GF-D8 (cell line): ENCODE data around the gene ERC2.

Experiments used
- DNase-seq: peaks from one replicate; lab custom pipeline; 2025; lab: John Stamatoyannopoulos, UW

Gene ERC2

DNA sequence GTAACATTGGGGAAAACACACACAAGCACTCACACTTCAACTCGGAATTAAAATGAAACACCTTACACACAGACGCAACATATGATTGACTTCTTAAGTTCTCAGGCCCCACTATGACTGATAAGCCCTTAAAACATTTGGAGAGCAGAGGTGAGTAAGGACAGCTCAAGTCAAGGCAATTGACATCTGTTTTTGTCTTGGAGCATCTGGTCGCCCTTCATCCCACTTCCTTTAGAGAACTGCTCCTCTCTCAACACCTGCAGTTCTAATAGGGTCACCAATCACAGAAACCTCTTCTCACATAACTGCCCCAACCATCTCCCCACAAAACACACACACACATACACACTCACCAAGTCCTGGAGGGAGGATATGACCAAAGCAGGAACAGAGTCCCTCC, 43.4 kb downstream of the ERC2 start:
- DNase-seq = no peak

DNA sequence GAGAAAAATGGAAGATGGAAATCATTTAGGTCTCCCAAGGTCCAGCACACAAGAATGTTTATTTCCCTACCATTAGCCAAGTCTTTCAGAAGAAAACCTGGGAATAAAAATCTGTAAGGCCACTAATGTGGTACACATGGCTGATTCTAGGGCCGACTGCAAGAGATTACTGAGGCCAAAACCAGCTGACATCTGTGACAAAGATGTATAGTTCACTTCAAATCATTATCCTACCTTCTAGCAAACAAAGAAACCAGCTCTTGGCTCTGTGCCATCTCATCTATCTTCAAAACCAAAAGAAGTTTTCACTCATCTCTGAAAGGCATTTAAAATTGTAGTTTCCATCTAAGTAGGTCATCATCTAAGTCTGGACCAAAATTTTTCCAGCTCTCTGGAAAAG, 43.9 kb downstream of the ERC2 start:
- no peak for DNase-seq

DNA sequence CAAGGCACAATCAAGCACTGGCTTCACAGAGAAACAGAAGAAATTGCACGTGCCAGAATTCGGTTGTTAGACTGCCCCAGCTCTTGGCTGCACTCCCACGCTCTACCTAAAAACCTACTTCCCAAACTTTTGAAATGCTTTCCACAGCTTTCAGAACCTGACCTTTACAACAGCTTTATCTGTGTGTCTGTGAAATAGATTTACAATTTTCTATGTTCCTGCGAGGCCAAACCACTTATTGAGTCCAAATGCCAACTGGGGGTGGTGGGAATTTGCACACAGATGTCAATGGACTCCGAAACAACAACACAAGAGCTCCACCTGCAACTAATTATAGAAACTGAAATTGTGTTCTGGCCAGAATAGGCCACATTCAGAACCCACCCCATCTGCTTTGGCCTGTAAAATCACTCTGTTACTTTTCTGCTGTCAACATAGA, 44.6 kb downstream of the ERC2 start:
- no peak for DNase-seq

DNA sequence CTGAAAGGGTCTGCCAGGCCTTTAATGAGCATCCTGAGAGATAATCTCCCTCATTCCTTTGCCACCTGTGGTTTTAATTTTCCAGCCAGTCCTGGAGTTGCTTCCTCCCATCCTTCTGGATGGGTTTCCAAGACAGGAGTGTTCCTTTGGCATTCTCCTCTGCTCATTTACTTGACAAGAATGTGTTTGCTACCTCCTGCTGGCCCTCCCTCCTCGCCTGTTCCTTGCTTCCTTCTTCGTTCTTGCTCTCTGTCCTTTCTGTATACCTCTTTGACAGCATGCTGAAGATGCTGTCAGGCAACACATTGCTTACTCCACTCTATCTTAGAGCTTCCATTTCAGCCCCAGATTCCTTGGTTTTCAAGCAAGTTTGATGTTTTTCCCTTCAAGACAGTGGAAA, 46.0 kb downstream of the ERC2 start:
- DNase-seq = no peak

DNA sequence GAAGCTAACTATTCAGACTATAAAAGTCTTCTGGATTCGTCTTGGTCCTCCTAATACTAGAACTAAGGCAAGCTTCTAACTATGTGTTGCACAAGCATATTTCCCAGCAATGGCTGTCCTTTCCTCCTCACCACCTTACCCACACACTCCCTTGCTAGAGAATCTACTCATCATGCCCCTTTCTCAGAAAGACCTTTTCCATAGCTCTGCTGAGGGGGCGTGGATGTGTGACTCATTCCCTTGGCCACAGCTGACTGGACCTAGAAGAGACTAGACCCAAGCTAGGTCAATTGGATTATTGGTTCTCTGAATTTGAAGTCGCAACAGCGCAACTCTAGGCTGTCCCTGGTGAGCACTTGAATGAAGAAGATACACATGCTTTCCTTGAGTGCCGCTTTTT, 47.1 kb downstream of the ERC2 start:
- DNase-seq = no peak

DNA sequence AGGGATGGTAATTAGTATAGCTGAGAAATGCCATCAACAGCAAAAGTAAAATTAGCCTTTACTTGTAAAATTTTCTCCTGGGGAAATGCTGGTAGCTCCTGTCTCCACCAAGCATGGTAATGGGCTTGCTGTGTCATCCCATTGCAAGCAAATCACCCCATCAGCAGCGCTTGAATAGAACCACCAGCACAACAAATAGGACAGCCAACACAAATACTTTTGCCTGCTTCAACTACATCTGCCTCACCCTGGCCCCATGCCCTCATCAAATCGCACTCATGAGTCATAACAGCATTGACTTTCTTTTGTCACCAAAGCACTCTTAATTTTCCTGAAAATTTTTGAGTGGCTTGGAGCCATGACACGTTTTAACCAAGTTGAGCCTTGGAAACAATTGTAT, 52.6 kb downstream of the ERC2 start:
- no peak for DNase-seq

DNA sequence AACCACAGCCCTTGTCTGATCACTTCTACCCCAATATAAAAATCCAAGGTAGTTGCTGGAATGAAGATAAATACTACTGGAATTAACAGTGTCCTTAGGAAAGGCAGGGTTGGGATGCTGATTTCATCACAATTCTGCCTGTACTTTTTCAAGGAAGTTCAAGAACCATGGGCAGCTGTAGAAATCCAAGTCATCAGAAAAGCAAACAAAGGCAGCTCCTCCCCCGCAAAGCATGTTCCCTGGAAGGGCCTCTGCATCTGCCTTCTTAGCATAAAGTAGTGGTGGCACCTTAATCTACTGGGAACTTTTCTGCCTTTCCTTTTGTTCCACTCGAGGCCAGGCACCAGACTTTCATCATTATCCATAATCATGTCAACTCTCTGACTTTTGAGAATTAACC, 54.4 kb downstream of the ERC2 start:
- DNase-seq = no peak

DNA sequence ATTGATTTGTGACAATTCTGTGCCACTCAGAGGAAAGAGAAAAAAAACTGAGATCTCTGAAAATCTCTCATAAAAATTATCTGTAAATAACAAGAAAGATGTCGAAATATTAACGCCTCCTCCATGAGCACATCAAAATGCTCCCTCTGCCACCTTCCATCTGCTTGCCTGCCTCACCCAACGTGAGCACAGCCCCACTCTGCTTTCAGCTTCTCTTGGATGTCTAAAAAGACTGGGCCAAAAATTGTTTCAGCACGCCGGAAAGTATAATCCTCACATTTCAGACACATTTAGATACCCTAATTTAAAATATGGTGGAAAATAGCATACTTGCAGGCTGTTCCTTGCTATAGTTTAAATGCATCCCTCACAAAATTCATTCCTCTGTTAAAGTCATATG, 57.1 kb downstream of the ERC2 start:
- no peak for DNase-seq

DNA sequence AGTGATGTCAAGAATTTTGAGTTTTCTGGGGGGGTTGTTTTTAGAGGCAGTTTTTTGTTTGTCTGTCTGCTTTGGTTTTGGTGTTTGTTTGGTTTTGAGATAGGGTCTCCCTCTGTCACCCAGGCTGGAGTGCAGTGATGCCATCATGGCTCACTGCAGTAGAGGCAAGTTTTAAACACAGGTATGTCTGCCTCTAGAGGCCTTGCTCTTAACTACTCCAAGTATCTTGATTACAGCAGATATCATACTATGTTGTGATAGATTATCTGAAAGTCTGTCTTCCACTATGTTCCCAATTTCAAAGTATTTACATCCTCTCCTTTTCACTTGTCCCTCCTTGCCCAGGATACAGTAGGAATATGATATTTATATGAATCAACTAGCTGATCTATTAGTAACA, 57.7 kb downstream of the ERC2 start:
- DNase-seq = no peak

DNA sequence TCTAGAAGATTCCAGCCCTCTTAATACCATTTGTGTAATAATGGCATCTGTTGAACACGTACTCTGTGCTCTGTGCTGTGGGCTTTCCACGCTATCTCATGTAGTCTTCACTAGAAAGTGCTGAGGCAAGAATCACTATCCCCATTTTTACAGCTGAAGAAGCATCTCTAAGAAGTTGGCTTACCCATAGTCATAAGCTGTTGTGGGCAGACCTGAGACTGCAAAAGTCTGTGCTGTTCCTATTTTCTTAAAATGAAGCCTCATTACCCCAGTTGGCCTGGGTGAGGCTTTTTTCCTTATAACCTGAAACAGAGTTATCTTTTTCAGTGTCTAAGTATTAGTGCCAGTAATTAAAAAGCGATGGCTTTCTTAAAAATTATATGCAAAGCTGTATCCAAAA, 58.5 kb downstream of the ERC2 start:
- DNase-seq = no peak

DNA sequence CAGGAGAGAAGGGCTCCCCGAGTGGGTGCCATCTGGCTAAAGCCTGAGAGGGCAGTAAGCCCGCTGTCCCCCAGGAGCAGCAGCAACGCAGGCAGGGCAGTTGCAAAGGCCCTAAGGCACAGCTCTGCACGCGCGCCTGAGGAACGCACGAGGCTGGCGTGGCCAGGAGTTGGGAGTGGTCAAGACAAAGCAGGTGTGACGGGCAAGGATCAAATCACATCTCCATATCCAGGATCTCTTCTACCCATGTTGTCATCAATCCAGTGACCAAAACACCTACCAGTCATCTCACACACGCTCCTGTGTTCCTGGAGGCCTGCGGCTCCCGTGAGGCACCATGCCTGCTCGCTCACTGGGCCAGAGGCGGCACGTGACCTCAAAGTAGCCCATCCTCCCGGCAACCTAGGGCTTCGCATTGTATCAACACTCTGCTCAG, 59.5 kb downstream of the ERC2 start:
- no peak for DNase-seq

DNA sequence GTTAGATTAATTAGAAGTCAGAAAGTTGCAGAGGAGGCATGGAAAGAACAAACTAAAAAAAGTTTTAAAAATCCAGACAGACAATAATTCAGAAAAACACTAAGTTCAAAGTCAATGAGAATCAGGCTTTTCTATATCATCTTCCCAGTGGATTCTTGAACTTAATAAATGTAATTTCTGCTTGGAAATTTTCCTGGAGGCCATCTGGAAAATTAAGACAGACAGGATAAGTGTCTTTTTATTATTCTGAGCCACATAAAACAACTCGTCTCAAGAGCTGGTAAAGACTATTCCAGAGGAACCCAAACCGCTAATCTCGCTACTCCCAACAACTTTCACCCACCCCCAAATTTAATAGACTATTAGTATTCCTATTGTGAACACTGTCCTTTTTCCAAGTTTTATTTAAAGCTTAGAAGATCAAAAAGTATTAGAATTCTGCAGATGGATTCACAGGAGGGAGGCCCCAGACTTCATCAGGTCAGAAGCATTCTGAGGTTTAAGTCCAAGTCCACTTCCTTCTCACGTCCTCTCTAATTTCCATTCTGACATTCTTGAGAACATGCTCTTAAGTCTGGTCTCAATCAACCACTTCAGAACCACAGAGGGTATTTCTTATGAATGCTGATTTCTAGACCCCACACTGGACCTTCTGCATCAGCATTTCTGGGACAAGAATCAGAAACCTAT, 61.3 kb downstream of the ERC2 start:
- no peak for DNase-seq

DNA sequence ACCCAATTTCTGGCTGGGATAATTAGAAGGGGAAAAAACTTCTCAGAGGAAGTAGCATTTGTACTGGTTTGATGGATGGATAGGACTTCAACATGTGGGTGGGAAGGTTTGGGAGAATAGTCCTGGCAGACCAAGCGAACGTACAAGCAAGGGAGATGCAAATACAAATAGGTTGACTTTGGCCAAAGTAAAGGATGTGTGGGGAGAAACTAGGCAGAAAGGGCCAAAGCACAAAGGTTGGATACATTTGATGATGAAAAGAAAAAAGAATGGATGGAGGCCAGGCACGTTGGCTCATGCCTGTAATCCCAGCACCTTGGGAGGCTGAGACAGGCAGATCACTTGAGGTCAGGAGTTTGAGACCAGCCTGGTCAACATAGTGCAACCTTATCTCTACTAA, 63.4 kb downstream of the ERC2 start:
- no peak for DNase-seq

DNA sequence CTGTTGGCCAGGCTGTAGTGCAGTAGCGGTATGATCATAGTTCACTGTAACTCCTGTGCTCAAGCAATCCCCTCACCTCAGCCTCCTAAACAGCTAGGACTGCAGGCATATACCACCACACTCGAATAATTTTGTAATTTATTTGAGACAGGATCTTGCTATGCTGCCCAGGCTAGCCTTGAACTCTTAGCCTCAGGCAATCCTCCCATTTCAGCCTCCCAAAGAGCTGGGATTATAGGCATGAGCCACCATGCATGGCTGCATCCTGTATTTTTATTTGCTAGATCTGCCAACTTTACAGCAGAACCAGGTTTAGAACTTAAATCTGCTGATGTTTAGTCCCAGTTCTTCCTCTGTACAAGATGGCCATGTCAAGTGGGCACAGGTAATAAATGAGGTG, 69.6 kb downstream of the ERC2 start:
- no peak for DNase-seq

DNA sequence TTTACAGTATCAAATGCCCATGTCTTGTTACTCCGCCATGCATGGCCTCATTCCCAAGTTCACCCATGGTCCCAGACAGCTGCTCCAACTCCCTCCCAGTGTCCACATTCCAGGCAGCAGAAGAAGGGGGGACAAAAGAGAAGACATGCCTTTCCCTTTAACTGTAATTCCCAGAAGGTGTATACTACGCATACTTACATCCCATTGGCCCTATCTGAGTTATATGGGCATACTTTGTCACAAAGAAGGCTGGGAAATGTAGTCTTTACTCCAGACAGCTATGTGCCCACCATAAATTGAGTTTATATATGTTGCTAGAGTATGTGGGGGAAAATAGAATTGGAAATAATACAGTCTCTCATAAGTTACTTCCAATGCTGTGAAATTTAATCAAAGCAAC, 70.5 kb downstream of the ERC2 start:
- no peak for DNase-seq

DNA sequence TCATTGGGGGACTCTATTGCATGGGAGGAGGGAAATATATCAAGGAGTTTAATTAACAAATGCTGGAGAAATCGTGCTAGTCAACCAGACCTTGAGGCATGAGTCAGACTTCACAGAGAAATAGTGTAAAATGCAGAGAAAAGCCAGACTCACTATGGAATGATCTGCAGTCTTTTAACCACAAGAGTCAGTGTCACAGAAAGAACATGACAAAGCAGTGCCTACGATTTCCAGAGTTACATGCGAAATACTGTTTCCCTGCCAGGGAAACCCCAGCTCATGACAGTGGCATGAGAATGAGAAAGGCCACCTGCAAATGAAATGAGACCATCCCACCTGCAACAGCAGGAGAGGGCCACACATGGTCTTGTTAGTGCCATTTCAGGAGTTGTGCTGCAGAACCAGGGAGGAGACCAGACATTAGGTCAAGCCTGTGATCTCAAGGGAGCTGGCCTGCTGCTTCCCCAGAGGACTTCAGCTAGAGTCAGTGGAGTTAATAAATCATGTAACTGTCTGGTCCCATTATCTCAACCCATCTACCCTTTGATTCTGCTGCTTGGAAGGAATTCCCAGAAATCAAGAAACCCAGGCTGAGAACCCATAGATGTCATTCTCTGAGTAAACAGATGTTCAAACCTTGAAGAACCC, 79.0 kb downstream of the ERC2 start:
- DNase-seq = no peak

DNA sequence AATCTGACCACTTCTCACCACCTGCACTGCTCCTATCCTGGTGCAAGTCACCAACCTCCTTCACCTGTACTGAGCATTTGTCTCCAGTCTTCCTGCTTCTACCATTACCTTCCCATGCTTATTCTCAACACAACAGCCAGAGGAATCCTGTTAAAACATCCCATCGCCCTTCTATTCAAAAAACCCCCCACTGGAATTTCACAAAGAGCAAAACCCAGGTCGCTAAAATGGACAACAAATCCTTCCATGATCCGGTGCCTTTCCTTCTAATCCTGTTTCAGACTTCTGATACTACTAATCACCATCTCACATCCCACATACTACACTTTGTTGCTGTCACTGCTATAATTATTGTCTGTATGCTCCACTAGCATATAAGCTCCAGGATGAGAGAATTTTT, 85.2 kb downstream of the ERC2 start:
- DNase-seq = no peak

DNA sequence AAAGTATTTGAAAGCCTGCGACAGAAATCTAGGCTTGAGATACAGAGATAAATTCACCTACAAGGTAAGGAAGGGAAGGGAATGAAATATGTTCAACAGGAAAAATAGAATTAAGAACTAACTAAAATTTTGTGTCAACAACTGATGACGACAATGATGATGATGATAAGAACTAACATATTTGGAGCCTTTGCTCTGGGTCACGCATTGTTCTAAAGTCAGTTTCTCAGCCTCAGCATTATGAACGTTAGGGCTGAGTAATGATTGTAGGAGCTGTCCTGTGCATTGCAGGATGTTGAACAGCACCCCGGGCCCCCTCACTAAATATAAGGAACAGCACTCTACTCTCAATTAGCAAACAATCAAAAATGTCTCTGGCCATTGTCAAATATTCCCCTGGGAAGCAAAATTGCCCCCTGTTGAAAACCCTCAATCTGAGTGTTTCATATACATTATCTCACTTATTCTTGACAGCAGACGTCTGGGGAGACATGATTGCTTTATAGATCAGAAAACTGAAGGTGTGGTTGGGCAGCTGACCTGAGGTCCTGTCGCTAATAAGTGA, 88.5 kb downstream of the ERC2 start:
- no peak for DNase-seq

DNA sequence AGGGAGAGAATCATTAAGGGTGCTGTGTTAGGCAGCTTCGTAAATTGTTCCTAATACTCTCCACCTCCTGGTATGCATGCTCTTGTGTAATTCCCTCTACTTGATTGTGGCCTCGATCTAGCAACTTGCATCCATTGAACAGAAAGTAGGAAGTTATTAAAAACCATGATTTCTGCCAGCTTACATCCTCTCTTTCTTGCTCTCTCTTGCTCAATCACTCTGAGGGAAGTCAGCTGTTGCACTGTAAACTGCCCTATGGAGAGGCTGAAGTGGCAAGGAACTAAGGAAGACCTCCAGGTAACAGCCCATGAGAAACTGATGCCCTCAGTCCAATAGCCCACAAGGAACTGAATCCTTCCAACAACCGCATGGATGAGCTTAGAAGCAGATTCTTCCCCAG, 92.6 kb downstream of the ERC2 start:
- DNase-seq = peak; percentile 11

DNA sequence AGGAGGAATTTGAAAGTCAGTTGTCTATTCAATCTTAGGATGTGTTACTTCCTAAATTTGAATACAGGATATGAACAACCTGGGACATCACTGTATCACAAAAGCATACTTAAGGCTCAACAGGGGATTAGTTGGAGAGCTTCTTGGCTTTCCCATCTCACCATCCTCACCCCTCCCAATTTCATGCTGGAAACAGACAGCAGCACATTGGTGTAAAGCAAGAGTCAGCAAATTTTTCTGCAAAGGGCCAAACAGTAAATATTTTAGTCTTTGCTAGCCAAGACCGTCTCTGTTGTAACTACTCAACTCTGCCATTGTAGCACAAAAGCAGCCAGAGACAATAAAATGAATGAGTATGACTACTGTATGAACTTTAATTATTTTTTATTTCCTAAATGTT, 94.9 kb downstream of the ERC2 start:
- no peak for DNase-seq

DNA sequence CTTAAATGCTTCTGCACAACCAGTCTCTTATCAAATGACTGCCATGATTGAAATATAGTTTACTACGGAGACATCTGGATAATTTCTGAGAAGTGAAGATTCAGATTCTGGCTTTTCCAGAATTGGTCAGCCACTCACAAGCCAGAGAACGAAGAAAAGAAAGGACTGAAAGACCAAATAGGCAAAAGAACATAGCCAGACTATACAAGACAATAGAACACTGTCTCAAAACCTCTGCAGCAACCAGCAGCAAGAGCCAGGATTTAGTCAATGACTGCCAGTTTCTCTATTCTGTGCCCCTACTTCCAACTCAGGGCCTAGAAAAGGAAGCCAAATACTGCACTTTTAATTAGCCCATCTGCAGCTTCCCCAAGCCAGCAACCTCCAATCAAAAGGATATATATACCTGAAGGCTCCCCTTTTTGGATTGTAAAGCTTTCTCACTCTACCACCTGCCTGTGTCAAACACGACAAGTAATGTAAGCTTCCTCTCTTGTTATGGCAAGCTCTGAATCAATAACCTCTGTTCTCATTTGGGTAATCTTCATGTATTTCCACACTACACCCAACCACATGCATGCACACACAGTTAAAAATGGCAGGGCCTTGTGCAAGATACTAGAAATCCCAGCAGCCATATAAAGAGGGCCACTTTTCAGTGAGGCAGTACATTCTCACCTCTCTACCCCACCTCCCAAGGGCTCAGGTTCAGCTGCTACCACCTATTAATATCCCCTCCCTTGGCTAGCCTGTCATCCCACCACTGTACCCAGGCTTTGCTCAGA, 97.1 kb downstream of the ERC2 start:
- DNase-seq = no peak

DNA sequence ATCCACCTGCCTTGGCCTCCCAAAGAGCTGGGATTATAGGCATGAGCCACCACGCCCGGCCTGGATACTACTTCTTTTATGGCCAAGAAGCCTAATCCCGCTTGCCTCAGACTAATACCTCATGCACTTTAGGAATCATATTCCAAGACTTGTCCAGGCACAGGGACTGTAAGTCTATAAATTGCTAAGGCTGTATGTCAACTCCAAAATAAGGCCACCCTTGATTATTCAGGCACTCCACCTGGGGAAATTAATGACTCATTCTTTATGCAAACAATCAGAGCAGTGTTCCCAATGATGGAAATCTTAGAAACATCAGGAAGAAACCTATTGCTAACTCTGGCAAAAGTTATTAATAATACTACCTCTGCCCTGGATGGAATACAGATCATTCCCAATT, 98.4 kb downstream of the ERC2 start:
- no peak for DNase-seq

DNA sequence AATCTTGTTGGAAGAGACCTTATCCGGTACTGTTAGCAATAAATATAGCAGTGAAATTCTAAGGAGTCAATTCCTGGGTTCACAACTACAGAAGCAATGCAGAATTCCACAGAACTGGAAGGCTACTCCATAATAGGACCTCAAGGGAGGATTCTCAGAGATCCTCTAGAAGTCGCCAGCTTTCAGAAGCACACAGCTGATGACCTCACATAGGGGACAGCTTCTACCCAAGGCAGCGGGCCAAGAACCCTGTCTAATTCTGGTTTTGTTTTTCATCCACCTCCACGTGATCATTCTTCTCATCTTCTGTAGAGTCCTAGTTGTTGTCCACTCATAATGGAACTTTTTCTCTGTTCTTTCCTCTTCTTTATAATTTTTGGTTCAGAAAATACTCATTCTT, 99.4 kb downstream of the ERC2 start:
- DNase-seq = no peak
